ENCODE data around the gene HK3.

The HK3 gene

GRCh38 chr5:176899296-176899891 lies at the start of gene HK3:
Gene HK3 (minus strand): TSS chr5:176899346. CDS start chr5:176896159, 3,187 bp downstream.
- peak; percentile 77 for DNase-seq

- DNase-seq: no peak
These were observed 49.3 kb upstream of the HK3 start for GRCh38 chr5:176948458-176948857.

- no peak for DNase-seq
These were observed 48.7 kb upstream of the HK3 start for GRCh38 chr5:176947847-176948246.

- no peak for DNase-seq
These were observed 45.1 kb upstream of the HK3 start for GRCh38 chr5:176944268-176944667.

GRCh38 chr5:176943816-176944215 lies 44.7 kb upstream of the HK3 start:
- no peak for DNase-seq

GRCh38 chr5:176941951-176942350 lies 42.8 kb upstream of the HK3 start:
- DNase-seq: peak; percentile 42

GRCh38 chr5:176938472-176938871 lies 39.3 kb upstream of the HK3 start:
- no peak for DNase-seq

- DNase-seq: no peak
These were observed 35.9 kb upstream of the HK3 start for GRCh38 chr5:176935017-176935416.

GRCh38 chr5:176934309-176934930 lies 35.3 kb upstream of the HK3 start:
- DNase-seq: no peak

GRCh38 chr5:176929654-176930053 lies 30.5 kb upstream of the HK3 start:
- peak; percentile 27 for DNase-seq

GRCh38 chr5:176927562-176927961 lies 28.4 kb upstream of the HK3 start:
- no peak for DNase-seq

GRCh38 chr5:176922817-176923216 lies 23.7 kb upstream of the HK3 start:
- no peak for DNase-seq

GRCh38 chr5:176921714-176922113 lies 22.6 kb upstream of the HK3 start:
- DNase-seq: no peak

GRCh38 chr5:176918613-176919012 lies 19.5 kb upstream of the HK3 start:
- no peak for DNase-seq

GRCh38 chr5:176916337-176916736 lies 17.2 kb upstream of the HK3 start:
- no peak for DNase-seq

GRCh38 chr5:176915906-176916305 lies 16.8 kb upstream of the HK3 start:
- no peak for DNase-seq

- DNase-seq: no peak
These were observed 13.0 kb upstream of the HK3 start for GRCh38 chr5:176912115-176912514.

- peak; percentile 47 for DNase-seq
These were observed 9.7 kb upstream of the HK3 start for GRCh38 chr5:176908675-176909368.

GRCh38 chr5:176906796-176907195 lies 7.7 kb upstream of the HK3 start:
- DNase-seq: no peak

GRCh38 chr5:176906126-176906525 lies 7.0 kb upstream of the HK3 start:
- no peak for DNase-seq

- no peak for DNase-seq
These were observed 5.1 kb upstream of the HK3 start for GRCh38 chr5:176904276-176904675.

GRCh38 chr5:176902911-176903664 lies 3.9 kb upstream of the HK3 start:
- no peak for DNase-seq

- DNase-seq: no peak
These were observed 3.1 kb upstream of the HK3 start for GRCh38 chr5:176902102-176902814.
